Measurements from ENCODE around the gene FGF21.
"Not testable (repeated sequence)": the region's sequence is repeated elsewhere in the genome, so short reads cannot be mapped to it uniquely, and the experiment has no call there.

The FGF21 gene, protein sequence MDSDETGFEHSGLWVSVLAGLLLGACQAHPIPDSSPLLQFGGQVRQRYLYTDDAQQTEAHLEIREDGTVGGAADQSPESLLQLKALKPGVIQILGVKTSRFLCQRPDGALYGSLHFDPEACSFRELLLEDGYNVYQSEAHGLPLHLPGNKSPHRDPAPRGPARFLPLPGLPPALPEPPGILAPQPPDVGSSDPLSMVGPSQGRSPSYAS

GRCh38 chr19:48755084-48755641, at the start of gene FGF21:
FGF21 (plus strand) TSS chr19:48755524; CDS start chr19:48756237, 713 bp downstream.
- peak; percentile 58 for DNase-seq

GRCh38 chr19:48708471-48708870, 46.9 kb upstream of the FGF21 start:
- DNase-seq, result peak; percentile 18

GRCh38 chr19:48711106-48711662, 44.1 kb upstream of the FGF21 start:
- no peak for DNase-seq

GRCh38 chr19:48713041-48713863, 42.1 kb upstream of the FGF21 start:
- peak; percentile 30 for DNase-seq

DNA sequence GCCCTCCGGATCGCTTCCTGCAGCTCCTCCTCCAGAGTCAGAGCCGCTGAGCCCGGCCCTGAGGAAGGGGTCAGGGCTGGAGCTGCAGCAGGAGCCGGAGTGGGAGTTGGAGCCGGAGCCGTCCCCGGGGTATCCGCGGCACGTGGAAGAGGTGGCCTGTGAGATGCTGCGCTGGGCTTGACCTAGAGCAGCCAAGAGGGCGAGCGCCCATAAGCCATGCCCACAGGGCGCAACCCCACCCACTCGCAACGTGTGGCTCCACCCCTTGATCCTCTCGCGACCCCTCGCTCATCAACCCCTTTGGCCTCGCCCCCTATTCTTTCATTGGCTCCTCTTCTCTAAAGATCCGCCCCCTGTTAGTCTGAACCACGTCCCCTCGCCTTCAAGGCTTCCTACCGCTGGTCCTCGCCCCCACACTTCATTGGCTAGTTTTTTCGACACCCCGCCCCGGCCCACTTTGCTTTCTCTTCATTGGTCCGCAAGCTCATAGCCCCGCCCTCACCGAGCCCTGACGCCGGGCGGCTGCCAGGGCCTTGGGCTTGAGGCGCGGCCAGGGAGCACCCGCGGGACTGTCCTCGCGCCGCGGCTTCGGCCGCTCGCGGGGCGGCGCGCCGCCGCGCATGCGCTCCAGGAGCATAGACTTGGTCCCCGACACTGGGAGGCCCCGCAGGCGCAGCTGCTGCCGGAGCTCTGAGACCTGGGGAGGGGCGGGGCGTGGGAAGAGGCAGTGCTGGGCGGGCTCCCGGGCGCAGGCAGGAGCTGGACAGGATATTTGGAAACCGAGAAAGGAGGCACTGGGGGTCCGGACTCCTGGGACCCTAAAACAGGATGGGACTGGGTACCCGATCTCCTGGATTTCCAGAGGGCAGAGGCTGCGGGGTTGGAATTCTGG, 41.2 kb upstream of the FGF21 start:
- peak; percentile 100 for DNase-seq

DNA sequence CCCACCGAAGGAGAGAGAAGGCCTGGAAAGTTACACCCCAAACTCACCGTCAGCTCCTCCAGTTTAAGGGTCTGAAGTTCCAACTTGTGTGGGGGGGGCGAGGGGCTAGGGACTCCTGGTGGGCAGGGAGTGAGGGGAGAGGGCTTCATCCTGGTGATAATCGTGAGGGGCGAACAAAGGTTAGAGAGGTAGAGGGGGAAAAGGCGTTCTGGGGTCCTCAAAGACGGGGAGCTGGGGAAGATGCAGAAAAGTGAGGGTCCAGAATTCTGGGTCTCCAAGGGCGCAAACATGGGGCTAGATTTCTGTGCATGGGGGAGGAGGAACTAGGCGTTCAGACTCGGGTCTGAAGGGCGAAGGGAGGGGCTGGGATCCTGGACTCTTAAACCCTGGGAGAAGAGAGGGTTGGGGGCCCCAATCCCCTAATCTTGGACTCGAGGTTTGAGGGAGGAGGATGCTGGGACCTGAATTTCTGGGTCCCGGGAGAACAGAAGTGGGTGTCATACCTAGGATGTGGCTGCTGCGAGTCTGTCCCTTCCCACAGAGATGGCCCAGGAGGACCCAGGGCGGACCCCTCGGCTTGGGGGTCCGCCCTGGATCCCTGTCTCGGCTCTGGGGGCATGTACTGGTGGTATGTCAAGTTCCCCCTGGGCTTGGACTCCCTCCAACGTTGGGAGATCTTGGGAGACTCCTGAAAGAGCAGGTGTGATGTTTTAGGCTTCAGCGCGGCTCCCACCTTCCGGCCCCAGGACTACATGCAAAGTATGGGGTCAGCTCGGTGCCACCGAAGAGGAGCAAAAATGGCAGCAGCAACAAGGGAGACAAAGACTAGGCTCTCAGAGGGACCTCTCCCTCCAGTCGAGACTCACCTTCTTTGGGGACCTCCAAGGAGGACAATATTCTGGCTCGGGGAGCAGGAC, 40.3 kb upstream of the FGF21 start:
- DNase-seq, result no peak

GRCh38 chr19:48715681-48716171, 39.6 kb upstream of the FGF21 start:
- peak; percentile 10 for DNase-seq

DNA sequence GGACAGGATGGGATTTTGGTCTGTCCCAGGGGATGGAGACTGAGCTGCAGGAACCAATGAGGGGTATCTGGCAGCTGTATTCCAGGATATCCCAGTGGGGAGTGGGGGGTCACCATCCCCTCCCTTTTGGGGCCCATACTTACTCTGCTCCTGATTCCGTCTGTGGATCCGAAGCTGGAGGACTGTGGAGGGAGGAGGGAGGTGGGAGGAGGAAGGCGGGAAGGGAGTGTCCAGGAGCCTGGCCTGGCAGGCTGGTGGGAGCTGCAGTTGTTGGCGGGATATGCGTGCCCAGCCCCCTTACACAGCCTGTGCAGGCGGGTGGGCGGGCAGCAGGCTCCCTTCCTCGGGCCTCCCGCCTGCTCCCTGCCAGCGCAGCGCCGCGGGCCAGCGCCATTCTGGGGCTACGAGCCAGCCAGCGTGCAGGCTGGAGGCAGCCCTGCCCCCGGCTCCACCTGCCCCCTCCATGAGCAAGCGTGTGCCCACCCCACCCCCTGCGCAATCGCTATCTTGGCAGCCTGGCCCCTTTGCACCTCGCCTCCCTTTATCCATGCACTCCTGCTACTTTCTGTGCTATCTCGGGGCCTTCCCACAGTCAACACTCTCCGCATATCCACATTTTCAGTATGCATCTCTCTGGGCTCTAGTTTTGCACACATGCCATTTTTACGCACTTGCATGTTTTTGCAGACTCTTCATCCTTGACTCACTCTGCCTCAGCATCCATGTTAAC, 38.6 kb upstream of the FGF21 start:
- DNase-seq, result peak; percentile 81

DNA sequence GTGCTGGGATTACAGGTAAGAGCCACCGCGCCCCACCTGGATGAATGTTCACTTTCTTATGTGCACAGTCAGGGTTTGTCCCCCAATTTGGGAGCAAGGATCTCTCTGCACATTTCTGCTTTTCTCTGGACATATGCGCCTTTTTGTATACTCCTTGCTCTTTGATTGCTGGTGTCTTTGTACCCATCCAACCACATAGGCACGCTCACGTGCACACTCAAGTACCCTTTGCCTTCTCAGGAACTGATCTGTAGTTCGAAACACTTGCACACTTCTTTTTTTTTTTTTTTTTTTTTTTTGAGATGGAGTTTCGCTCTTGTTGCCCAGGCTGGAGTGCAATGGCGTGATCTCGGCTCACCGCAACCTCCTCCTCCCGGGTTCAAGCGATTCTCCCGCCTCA, 37.2 kb upstream of the FGF21 start:
- not testable (repeated sequence) for DNase-seq

DNA sequence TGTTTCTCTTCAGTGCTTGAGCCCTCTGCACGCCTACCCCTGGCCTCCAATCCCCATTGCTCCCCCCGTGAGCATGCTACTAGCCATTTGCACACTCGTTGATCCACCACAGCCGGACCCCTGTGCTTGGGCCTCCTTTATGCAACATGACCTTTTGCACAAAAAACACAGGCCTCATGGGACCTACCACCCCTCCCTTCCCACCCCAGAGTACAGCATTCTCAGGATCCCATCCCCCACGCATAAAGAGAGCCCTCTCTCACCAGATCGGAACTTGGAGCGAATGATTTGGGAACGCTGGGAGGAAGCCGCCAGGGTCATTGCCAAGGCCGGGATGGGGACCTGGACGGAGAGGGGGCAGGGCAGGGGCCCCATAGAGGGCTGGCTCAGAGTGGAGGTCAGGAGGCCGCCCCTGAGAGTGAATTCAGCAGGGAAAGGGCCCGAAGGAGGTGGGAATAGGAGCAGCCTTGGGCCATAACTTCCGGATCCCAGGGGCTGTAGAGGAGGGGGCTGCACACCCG, 36.6 kb upstream of the FGF21 start:
- no peak for DNase-seq

DNA sequence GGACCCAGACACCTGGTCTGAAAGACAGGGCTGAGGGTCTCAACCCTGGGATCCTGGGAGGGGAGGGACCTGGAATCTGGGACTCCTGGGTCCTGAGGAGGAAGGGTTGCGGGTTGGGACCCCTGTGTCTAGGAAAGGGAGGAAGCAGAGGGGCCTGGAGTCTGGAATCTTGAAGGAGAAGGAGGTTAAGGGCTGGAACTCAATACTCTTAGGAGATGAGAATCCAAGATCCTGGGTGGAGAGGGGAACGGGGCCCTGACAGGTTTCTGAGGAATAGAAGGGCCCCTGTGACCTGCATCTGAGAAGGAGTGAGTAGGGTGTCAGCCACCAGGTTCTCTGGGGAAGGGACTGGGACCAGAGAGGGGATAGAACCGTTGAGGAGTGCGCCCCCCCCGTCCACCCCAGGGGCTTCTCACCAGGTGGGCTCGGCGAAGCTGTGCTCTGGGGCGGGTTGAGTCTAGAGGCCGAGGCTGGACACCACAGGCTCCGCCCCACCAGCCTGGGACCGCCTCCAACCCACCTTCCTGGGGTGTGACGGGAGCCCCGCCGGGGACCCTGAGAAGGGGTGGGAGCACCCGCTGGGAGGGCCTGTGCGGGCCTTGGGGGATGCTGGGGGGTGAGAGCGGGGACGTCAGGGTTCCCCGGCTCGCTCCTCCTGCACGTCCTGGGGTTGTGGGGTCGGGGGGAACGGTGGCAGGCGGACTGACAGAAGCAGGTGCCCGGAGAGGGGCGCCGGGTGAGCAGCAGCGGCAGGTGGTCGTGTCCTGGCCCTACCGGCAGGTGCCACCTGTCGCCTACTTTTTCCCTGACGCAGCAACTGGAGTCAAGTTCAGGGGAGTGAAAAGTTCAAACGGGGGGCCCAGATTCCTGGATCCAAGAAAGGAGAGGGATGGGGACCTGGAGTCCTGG, 35.8 kb upstream of the FGF21 start, which contains the start of gene MAMSTR:
MAMSTR (minus strand) TSS at position 463 of the 909 bp plus-strand sequence. CDS start 694 bp downstream, outside the sequence.
- DNase-seq, result no peak

GRCh38 chr19:48720251-48720612, 35.1 kb upstream of the FGF21 start:
- DNase-seq, result no peak

DNA sequence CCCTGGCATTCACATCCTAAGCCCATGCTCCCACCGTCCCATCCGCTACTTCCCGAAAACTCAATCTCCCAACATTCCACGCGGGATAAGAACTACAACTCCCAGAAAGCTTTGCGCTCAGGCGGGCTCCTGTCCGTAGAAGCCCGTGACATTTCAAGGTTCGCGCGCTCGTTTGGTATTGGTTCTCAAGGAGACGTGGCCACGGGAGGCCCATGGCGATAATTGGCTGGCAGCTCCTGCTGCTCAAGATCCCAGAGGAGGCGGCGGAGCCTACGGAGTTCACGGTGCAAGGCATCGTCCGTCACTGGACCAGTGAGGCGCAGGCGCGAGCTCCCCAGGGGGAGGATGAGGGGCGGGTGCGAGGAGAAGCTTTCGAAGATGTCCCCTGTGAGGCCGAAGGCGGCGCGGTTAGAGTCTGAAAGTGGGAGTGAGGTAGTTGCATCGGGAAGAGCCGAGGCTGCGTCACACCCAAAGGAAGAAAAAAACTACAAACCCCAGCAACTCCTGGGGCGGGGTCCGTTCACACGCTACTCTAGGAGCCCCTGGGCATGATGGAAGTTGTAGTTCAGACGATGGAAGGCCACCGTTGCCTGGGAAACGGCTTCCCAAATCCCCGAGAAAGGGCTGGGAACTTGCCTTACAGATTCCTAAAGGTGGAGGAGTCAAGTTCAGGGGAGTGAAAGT, 34.6 kb upstream of the FGF21 start:
- DNase-seq, result peak; percentile 100

- no peak for DNase-seq
These were observed 33.1 kb upstream of the FGF21 start for GRCh38 chr19:48722196-48722708.

GRCh38 chr19:48724796-48725753, 30.2 kb upstream of the FGF21 start:
- peak; percentile 88 for DNase-seq

DNA sequence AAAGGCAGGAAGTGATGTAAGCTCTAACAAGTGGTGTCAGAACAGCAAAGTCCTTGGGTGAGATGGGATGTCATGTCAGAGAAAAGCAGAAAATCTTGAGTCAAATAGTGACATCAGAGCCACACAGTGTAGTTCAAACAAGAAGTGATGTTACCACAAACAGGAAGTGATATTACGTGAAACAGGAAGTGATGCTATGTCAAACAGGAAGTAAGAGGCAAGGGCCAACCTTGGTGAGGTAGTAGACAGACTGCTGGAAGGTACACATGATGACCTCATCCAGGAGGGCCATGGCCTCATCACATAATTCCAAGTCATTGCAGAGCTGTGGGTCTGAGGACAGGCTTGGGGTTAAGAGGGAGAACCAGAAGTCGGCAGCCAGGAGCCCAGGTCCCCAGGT, 28.8 kb upstream of the FGF21 start:
- DNase-seq, result no peak
